WTC11 (cell line): Measurements from ENCODE around the gene AQP3. TPM values are rescaled to one million over a fixed set of nuclear protein-coding genes. Genes with fewer than 3 reads are reported as not detected.

Experiments used
- ATAC-seq: fragments of 200-7000 bp; cut with Tn5 transposase; 2 replicates; pipeline ENCODE4 v1.10.0; 2021; ENCODE audit warnings: mild to moderate bottlenecking, moderate library complexity
- CTCF ChIA-PET: fragments of 300-600 bp; sonication (Branson Sonifier 250); formaldehyde crosslinking; loops from one replicate; lab custom pipeline; 2021; ENCODE audit warnings: antibody characterized with exemption; lab: Charles Lee
- POLR2A ChIA-PET: fragments of 350-600 bp; sonication (Branson Sonifier 250); formaldehyde crosslinking; loops from one replicate; lab custom pipeline; 2021; ENCODE audit warnings: antibody characterized with exemption; lab: Charles Lee
- DNase-seq: peaks from one replicate; pipeline ENCODE4 v3.0.0; 2021; ENCODE audit warnings: low spot score
- H3K27ac Mint-ChIP-seq: 2 replicates; pipeline ENCODE4 v1.8.0; 2021; ENCODE audit warnings: mixed read lengths
- H3K27me3 Mint-ChIP-seq: 2 replicates; pipeline ENCODE4 v1.8.0; 2021; ENCODE audit warnings: low read depth, mild to moderate bottlenecking, moderate library complexity, mixed read lengths
- H3K36me3 Mint-ChIP-seq: 2 replicates; pipeline ENCODE4 v1.8.0; 2021; ENCODE audit warnings: mixed read lengths
- H3K4me1 Mint-ChIP-seq: 2 replicates; pipeline ENCODE4 v1.8.0; 2022; ENCODE audit warnings: mixed read lengths
- H3K4me3 Mint-ChIP-seq: 2 replicates; pipeline ENCODE4 v1.8.0; 2021; ENCODE audit warnings: mild to moderate bottlenecking, moderate library complexity, mixed read lengths
- H3K9me3 Mint-ChIP-seq: 2 replicates; pipeline ENCODE4 v1.8.0; 2021; ENCODE audit warnings: mixed read lengths
- ELF4 ChIP-seq: sonication (generic); formaldehyde crosslinking; IDR thresholded peaks from 2 replicates; pipeline ENCODE4 v1.8.1; 2022; ENCODE audit warnings: low read depth, mild to moderate bottlenecking, moderate library complexity, missing genetic modification reagents
- IRF2 ChIP-seq: sonication (generic); formaldehyde crosslinking; IDR thresholded peaks from 2 replicates; pipeline ENCODE4 v1.8.0; 2022; ENCODE audit warnings: low read depth, missing genetic modification reagents, borderline replicate concordance
- NFATC4 ChIP-seq: fragments of 250-450 bp; sonication (Bioruptor Pico); IDR thresholded peaks from 2 replicates; pipeline ENCODE4 v1.9.0; 2021; ENCODE audit warnings: mild to moderate bottlenecking
- NR1H2 ChIP-seq: sonication (generic); formaldehyde crosslinking; IDR thresholded peaks from 2 replicates; pipeline ENCODE4 v1.9.0; 2021; ENCODE audit warnings: mild to moderate bottlenecking, moderate library complexity, missing genetic modification reagents
- RORB ChIP-seq: fragments of 250-450 bp; sonication (Bioruptor Pico); IDR thresholded peaks from 2 replicates; pipeline ENCODE4 v1.9.0; 2021; ENCODE audit warnings: mild to moderate bottlenecking
- SOX15 ChIP-seq: fragments of 250-450 bp; sonication (Bioruptor Pico); IDR thresholded peaks from 2 replicates; pipeline ENCODE4 v1.9.0; 2021; ENCODE audit warnings: mild to moderate bottlenecking
- TP53 ChIP-seq: sonication (generic); formaldehyde crosslinking; IDR thresholded peaks from 2 replicates; pipeline ENCODE4 v1.8.1; 2023; ENCODE audit warnings: mild to moderate bottlenecking, missing genetic modification reagents
- ZNF219 ChIP-seq: sonication (generic); formaldehyde crosslinking; IDR thresholded peaks from 2 replicates; pipeline ENCODE4 v1.8.0; 2023; ENCODE audit warnings: missing genetic modification reagents, mild to moderate bottlenecking, borderline replicate concordance
- ZNF396 ChIP-seq: fragments of 250-450 bp; sonication (Bioruptor Pico); IDR thresholded peaks from 2 replicates; pipeline ENCODE4 v1.8.0; 2021; ENCODE audit warnings: mild to moderate bottlenecking, moderate library complexity, borderline replicate concordance
- total RNA-seq: library from RNA; stranded (reverse); gene quantifications from 3 replicates; pipeline ENCODE4 v1.2.3, GENCODE V29; 2021
- TF ChIP-seq, protein P1 (sequence below): fragments of 250-450 bp; sonication (Bioruptor Pico); IDR thresholded peaks from 2 replicates; pipeline ENCODE4 v1.9.0; 2021; ENCODE audit warnings: mild to moderate bottlenecking
- TF ChIP-seq, protein P2 (sequence below): sonication (generic); formaldehyde crosslinking; IDR thresholded peaks from 2 replicates; pipeline ENCODE4 v1.8.1; 2023; ENCODE audit warnings: mild to moderate bottlenecking, missing genetic modification reagents, moderate library complexity
- TF ChIP-seq, protein P3 (sequence below): sonication (generic); formaldehyde crosslinking; IDR thresholded peaks from 2 replicates; pipeline ENCODE4 v1.8.0; 2022; ENCODE audit warnings: mild to moderate bottlenecking, missing genetic modification reagents
- TF ChIP-seq, protein P4 (sequence below): sonication (generic); formaldehyde crosslinking; IDR thresholded peaks from 2 replicates; pipeline ENCODE4 v1.8.1; 2022; ENCODE audit warnings: low read depth, mild to moderate bottlenecking, moderate library complexity, missing genetic modification reagents, borderline replicate concordance
- TF ChIP-seq, protein P5 (sequence below): sonication (generic); formaldehyde crosslinking; IDR thresholded peaks from 2 replicates; pipeline ENCODE4 v1.8.0; 2023; ENCODE audit warnings: mild to moderate bottlenecking, missing genetic modification reagents
- TF ChIP-seq, protein P6 (sequence below): sonication (generic); formaldehyde crosslinking; IDR thresholded peaks from 2 replicates; pipeline ENCODE4 v1.8.1; 2023; ENCODE audit warnings: mild to moderate bottlenecking, missing genetic modification reagents
- TF ChIP-seq, protein P7 (sequence below): fragments of 250-450 bp; sonication (Bioruptor Pico); IDR thresholded peaks from 2 replicates; pipeline ENCODE4 v1.8.0; 2021; ENCODE audit warnings: mild to moderate bottlenecking

Gene AQP3
- total RNA-seq, 1 experiment from 2014 or later, result 3.0 TPM

DNA sequence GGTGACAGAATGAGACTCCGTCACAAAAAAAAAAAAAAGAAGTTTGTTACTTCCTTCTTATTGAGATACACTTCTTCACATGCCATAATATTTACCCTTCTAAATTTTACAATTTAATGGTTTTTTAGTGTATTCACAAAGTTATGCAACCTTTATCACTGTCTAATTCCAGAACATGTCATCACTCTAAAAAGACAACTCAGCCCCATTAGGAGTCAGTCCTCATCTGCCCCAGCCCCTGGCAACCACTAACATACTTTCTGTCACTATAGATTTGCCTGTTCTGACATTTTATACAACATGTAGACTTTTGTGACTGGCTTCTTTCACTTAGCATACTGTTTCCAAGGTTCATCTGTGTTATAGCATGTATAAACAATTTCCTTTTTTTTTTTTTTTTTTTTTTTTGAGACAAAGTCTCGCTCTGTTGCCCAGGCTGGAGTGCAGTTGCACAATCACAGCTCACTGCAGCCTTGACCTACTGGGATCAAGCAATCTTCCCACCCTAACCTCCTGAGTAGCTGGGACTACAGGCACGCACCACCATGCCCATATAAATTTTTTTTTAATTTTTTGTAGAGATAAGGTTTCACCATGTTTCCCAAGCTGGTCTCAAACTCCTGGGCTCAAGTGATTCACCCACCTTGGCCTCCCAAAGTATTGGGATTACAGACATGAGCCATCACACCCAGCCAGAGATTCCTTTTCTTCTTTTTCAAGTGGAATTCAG, 18.0 kb downstream of the AQP3 start:
- no peaks in the 10 kb centered on the region for H3K36me3 Mint-ChIP-seq
- CTCF ChIA-PET, result interaction anchor here (0.7 to 1.8 kb wide), 3 partner anchors 14 to 405 kb away, joined by 3 to 4 read pairs (median 4); no protein-coding TSS in a partner anchor

More for the DNA sequence above, 18.0 kb downstream of the AQP3 start:
- POLR2A ChIA-PET, result no interaction called here
- no peak for DNase-seq
- no peaks in the 10 kb centered on the region for H3K27me3 Mint-ChIP-seq
- TF ChIP-seq, protein P1, sequence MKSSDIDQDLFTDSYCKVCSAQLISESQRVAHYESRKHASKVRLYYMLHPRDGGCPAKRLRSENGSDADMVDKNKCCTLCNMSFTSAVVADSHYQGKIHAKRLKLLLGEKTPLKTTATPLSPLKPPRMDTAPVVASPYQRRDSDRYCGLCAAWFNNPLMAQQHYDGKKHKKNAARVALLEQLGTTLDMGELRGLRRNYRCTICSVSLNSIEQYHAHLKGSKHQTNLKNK (CRISPR knock-in tag), result no peak
- TF ChIP-seq NFATC4 (CRISPR knock-in tag), result no peak
- TF ChIP-seq, protein P2, sequence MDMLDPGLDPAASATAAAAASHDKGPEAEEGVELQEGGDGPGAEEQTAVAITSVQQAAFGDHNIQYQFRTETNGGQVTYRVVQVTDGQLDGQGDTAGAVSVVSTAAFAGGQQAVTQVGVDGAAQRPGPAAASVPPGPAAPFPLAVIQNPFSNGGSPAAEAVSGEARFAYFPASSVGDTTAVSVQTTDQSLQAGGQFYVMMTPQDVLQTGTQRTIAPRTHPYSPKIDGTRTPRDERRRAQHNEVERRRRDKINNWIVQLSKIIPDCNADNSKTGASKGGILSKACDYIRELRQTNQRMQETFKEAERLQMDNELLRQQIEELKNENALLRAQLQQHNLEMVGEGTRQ (CRISPR knock-in tag), result no peak
- TF ChIP-seq, protein P3, sequence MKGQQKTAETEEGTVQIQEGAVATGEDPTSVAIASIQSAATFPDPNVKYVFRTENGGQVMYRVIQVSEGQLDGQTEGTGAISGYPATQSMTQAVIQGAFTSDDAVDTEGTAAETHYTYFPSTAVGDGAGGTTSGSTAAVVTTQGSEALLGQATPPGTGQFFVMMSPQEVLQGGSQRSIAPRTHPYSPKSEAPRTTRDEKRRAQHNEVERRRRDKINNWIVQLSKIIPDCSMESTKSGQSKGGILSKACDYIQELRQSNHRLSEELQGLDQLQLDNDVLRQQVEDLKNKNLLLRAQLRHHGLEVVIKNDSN (CRISPR knock-in tag), result no peak
- TF ChIP-seq ZNF219 (CRISPR knock-in tag), result no peak
- no peak for TF ChIP-seq RORB (CRISPR knock-in tag)
- TF ChIP-seq IRF2 (CRISPR knock-in tag), result no peak
- TF ChIP-seq SOX15 (CRISPR knock-in tag), result no peak
- TF ChIP-seq NR1H2, result no peak
- TF ChIP-seq ZNF396 (CRISPR knock-in tag), result no peak
- TF ChIP-seq, protein P4, sequence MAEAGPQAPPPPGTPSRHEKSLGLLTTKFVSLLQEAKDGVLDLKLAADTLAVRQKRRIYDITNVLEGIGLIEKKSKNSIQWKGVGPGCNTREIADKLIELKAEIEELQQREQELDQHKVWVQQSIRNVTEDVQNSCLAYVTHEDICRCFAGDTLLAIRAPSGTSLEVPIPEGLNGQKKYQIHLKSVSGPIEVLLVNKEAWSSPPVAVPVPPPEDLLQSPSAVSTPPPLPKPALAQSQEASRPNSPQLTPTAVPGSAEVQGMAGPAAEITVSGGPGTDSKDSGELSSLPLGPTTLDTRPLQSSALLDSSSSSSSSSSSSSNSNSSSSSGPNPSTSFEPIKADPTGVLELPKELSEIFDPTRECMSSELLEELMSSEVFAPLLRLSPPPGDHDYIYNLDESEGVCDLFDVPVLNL (CRISPR knock-in tag), result no peak
- TF ChIP-seq, protein P5, sequence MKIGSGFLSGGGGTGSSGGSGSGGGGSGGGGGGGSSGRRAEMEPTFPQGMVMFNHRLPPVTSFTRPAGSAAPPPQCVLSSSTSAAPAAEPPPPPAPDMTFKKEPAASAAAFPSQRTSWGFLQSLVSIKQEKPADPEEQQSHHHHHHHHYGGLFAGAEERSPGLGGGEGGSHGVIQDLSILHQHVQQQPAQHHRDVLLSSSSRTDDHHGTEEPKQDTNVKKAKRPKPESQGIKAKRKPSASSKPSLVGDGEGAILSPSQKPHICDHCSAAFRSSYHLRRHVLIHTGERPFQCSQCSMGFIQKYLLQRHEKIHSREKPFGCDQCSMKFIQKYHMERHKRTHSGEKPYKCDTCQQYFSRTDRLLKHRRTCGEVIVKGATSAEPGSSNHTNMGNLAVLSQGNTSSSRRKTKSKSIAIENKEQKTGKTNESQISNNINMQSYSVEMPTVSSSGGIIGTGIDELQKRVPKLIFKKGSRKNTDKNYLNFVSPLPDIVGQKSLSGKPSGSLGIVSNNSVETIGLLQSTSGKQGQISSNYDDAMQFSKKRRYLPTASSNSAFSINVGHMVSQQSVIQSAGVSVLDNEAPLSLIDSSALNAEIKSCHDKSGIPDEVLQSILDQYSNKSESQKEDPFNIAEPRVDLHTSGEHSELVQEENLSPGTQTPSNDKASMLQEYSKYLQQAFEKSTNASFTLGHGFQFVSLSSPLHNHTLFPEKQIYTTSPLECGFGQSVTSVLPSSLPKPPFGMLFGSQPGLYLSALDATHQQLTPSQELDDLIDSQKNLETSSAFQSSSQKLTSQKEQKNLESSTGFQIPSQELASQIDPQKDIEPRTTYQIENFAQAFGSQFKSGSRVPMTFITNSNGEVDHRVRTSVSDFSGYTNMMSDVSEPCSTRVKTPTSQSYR (CRISPR knock-in tag), result no peak
- TF ChIP-seq ELF4 (CRISPR knock-in tag), result no peak
- TF ChIP-seq, protein P6, sequence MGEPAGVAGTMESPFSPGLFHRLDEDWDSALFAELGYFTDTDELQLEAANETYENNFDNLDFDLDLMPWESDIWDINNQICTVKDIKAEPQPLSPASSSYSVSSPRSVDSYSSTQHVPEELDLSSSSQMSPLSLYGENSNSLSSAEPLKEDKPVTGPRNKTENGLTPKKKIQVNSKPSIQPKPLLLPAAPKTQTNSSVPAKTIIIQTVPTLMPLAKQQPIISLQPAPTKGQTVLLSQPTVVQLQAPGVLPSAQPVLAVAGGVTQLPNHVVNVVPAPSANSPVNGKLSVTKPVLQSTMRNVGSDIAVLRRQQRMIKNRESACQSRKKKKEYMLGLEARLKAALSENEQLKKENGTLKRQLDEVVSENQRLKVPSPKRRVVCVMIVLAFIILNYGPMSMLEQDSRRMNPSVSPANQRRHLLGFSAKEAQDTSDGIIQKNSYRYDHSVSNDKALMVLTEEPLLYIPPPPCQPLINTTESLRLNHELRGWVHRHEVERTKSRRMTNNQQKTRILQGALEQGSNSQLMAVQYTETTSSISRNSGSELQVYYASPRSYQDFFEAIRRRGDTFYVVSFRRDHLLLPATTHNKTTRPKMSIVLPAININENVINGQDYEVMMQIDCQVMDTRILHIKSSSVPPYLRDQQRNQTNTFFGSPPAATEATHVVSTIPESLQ, result no peak
- TF ChIP-seq, protein P7, sequence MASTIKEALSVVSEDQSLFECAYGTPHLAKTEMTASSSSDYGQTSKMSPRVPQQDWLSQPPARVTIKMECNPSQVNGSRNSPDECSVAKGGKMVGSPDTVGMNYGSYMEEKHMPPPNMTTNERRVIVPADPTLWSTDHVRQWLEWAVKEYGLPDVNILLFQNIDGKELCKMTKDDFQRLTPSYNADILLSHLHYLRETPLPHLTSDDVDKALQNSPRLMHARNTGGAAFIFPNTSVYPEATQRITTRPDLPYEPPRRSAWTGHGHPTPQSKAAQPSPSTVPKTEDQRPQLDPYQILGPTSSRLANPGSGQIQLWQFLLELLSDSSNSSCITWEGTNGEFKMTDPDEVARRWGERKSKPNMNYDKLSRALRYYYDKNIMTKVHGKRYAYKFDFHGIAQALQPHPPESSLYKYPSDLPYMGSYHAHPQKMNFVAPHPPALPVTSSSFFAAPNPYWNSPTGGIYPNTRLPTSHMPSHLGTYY (CRISPR knock-in tag), result no peak
- no peak for TF ChIP-seq TP53 (CRISPR knock-in tag)
- H3K4me1 Mint-ChIP-seq, result no peaks in the 10 kb centered on the region
- no peak overlapping the region for H3K4me3 Mint-ChIP-seq
- ATAC-seq, result no peak
- no peak overlapping the region; the same call in 1 of the 2 replicates for H3K27ac Mint-ChIP-seq
- H3K9me3 Mint-ChIP-seq, result no peaks in the 10 kb centered on the region
